ENCODE data around the gene SBNO2. TPM values are rescaled to one million over a fixed set of nuclear protein-coding genes. Genes with fewer than 3 reads are reported as not detected.
A peak's percentile ranks its signal among the peaks of the same experiment; 100 is the strongest.

The SBNO2 gene
- total RNA-seq, 1 donor from 2014 or later: 125 TPM

DNA sequence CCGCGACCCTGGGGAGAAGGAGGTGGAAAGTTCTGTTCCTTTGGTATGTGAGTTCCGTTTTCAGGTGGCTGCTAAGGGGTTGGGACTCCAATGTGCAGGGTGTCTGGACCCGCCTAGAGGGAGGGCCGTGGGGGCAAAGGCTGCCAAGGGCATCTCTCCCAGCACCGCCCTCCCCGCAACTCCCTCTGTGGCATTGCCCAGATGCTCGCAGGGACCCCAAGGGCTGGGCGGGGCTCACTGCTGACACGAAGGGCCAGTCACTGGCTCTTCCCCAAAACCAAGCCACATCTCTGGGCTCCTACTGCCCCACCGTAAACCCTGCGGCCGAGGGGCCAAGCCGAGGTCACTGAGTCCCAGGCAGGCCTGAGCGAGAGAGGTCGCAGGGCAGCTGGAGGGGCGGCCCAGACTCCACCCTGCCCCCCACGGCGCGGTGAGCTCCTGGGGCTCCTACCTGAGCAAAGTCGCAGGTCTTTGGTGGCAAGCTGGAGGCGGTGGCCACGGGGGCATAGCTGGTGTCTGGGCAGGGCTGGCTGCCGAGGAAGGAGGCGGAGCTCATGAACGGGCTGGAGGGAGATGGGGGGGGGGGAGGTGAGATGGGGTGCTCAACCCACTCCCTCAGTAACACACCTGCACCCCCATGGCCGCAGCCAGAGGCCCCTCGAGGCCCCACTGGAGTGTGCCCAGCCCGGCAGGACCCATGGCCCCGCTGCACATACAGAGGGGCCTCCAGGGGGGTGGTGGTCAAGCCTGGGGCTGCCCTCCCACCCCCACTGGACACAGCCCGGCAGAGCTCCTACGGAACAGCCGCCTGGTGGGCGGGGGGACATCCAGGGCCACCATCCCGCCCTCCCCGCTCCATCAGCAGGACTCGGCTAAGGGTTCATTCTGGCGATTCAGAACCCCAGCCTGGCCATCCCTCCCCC is 26.9 kb downstream of the SBNO2 start:
- Histone ChIP-seq H3K27ac (no peak overlapping the region), H3K4me3 (no peak overlapping the region), H3K4me1 (peaks cover 19% of the 10 kb centered on the region), H3K9me3 (no peaks in the 10 kb centered on the region), H3K36me3 (peaks cover 55% of the 10 kb centered on the region), H3K27me3 (no peaks in the 10 kb centered on the region)
- DNase-seq (no peak), ATAC-seq (no peak)
- TF ChIP-seq, protein P1, sequence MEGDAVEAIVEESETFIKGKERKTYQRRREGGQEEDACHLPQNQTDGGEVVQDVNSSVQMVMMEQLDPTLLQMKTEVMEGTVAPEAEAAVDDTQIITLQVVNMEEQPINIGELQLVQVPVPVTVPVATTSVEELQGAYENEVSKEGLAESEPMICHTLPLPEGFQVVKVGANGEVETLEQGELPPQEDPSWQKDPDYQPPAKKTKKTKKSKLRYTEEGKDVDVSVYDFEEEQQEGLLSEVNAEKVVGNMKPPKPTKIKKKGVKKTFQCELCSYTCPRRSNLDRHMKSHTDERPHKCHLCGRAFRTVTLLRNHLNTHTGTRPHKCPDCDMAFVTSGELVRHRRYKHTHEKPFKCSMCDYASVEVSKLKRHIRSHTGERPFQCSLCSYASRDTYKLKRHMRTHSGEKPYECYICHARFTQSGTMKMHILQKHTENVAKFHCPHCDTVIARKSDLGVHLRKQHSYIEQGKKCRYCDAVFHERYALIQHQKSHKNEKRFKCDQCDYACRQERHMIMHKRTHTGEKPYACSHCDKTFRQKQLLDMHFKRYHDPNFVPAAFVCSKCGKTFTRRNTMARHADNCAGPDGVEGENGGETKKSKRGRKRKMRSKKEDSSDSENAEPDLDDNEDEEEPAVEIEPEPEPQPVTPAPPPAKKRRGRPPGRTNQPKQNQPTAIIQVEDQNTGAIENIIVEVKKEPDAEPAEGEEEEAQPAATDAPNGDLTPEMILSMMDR (IDR thresholded peaks at IDR 0.05): no peak
- intact Hi-C loops (cut with DNase I): no loop called here

DNA sequence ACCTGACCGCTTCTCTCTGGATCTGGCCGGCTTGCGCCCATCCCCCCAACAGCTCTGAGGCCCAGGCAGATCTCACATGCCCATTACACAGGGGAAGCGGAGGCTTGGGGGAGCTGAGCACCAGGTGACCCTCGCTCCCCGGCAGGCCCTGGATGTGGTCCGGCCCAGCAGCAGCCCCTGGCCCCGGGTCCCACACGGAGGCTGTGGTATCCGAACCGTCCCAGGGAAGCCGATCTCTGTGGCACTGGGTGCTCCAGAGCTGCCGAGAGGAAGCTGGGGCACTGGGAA is 27.7 kb downstream of the SBNO2 start:
- TF ChIP-seq, protein P1 (IDR thresholded peaks at IDR 0.05): no peak

DNA sequence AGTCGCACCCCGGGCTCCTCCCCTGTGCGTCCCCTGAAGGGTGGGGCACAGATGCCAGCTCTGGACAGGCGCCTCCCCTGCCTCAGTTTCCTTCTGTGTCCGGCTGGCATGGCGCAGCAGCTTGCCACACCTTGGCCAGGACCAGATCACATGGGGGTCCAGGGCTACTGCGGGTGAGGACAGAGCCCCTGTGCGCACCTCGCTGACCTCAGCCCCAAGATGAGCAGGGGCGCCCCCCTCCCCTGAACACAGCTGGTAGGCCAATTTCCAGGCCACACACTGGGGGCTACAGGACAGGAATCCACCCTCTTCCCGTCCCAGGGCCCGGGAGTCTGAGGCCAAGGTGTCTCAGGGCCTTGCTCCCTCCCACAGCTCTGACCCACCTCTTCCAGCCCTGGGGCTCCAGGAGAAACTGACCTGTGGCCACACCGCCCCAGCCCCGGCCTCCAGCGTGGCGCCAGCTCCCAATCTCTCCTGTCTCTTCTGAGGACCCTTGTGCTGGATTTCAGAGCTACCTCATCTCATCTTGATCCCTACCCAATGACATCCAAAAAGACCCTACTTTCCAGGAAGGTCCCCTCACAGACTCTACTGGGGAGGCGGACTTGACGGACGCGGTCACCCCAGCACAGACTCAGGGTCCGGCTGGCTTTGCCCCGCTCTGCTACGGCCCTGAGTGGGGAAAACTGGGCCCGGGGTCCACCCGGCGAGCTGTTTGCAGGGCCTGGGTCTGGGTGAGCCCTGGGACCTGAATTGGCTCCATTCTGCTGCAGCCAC is 28.2 kb downstream of the SBNO2 start:
- ATAC-seq (no peak), DNase-seq (no peak)
- Histone ChIP-seq H3K9me3 (no peaks in the 10 kb centered on the region), H3K4me3 (no peak overlapping the region), H3K4me1 (peaks cover 6% of the 10 kb centered on the region), H3K36me3 (peaks cover 46% of the 10 kb centered on the region), H3K27ac (no peak overlapping the region), H3K27me3 (no peaks in the 10 kb centered on the region)
- TF ChIP-seq, protein P1 (IDR thresholded peaks at IDR 0.05): no peak
- intact Hi-C loops (cut with DNase I): no loop called here

More for the DNA sequence above, 27.7 kb downstream of the SBNO2 start:
- Histone ChIP-seq H3K9me3 (no peaks in the 10 kb centered on the region), H3K27ac (no peak overlapping the region), H3K4me1 (peaks cover 12% of the 10 kb centered on the region), H3K27me3 (no peaks in the 10 kb centered on the region), H3K36me3 (peaks cover 47% of the 10 kb centered on the region), H3K4me3 (no peak overlapping the region)
- DNase-seq (no peak), ATAC-seq (no peak)
- intact Hi-C loops (cut with DNase I): no loop called here

DNA sequence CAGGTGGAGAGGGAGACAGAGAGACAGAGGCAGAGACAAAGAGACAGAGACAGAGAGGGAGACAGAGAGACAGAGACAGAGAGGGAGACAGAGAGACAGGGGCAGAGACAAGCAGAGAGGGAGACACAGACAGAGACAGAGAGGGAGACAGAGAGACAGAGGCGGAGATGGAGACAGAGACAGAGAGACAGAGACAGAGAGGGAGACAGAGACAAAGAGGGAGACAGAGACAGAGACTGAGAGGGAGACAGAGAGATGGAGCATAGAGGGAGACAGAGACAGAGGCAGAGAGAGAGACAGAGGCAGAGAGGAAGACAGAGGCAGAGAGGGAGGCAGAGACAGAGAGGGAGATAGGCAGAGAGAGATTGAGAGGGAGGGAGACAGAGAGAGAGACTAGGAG is 29.3 kb downstream of the SBNO2 start:
- H3K4me3 ChIP-seq: no peak overlapping the region
- no peak for DNase-seq
- H3K36me3 ChIP-seq: peaks cover 45% of the 10 kb centered on the region
- no peak overlapping the region for H3K27ac ChIP-seq
- H3K27me3 ChIP-seq: no peaks in the 10 kb centered on the region
- TF ChIP-seq, protein P1 (IDR thresholded peaks at IDR 0.05): no peak
- H3K9me3 ChIP-seq: no peaks in the 10 kb centered on the region
- intact Hi-C loops (cut with DNase I): no loop called here
- no peaks in the 10 kb centered on the region for H3K4me1 ChIP-seq
- ATAC-seq: no peak

DNA sequence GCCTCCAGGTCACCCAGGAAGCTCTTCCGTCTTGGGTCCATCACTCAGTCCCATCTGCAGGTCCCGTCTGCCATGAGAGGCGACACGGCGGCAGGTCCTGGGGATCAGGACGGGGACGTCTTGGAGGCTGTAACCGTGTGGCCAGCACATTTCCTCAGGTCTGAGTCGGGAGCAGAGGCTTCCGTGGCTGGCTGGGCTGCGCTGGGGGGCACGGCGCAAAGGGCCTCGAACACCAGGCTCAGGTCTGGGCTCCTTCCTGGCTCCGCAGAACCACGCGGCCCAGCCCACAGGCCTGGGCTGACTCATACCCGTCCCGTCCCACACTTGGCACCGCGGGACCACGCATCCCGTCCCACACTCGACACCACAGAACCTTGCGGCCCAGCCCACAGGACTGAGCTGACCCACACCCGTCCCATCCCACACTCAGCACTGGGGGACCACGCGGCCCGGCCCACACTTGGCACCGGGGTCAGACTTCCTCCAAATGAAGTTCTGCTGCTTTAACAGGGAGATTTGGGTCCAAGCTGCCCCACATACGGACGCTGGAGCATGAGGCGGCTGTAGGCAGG is 30.2 kb downstream of the SBNO2 start:
- Histone ChIP-seq H3K9me3 (no peaks in the 10 kb centered on the region), H3K4me1 (no peaks in the 10 kb centered on the region), H3K36me3 (peaks cover 37% of the 10 kb centered on the region), H3K27ac (no peak overlapping the region), H3K4me3 (no peak overlapping the region), H3K27me3 (no peaks in the 10 kb centered on the region)
- intact Hi-C loops (cut with DNase I): no loop called here
- DNase-seq: no peak
- TF ChIP-seq, protein P1 (IDR thresholded peaks at IDR 0.05): no peak
- peak; percentile 5 for ATAC-seq
